Measurements from ENCODE around the gene MELK. TPM values are rescaled to one million over a fixed set of nuclear protein-coding genes. Genes with fewer than 3 reads are reported as not detected.

The MELK gene
- total and polyA plus RNA-seq, 2 experiments from 2014 or later = 11.0 to 12.5 TPM

GRCh38 chr9:36659500-36659899 lies 86.8 kb downstream of the MELK start:
- Histone ChIP-seq H4K20me1 (ENCODE audit: insufficient read depth, poor library complexity, severe bottlenecking) (no peaks in the 10 kb centered on the region), H3K27me3 (no peaks in the 10 kb centered on the region), H3K36me3 (replicated peaks; ENCODE audit: insufficient read depth, low read depth) (no peaks in the 10 kb centered on the region), H2AFZ (no peak overlapping the region), H3K4me2 (no peak overlapping the region), H3K9me2 (replicated peaks; ENCODE audit: insufficient read depth) (no peaks in the 10 kb centered on the region), H3K4me1 (ENCODE audit: insufficient read depth) (no peaks in the 10 kb centered on the region), H3K79me2 (no peaks in the 10 kb centered on the region), H3K27ac (no peak overlapping the region), H3K4me3 (no peak overlapping the region), H3K9me3 (ENCODE audit: low read depth) (no peaks in the 10 kb centered on the region)
- no peak for DNase-seq (ENCODE audit: low spot score)
- TF ChIP-seq EZH2phosphoT487 (IDR thresholded peaks at IDR 0.05; ENCODE audit: low read depth, severe bottlenecking, unreplicated experiment) (no peak), CTCF (IDR thresholded peaks at IDR 0.05; ENCODE audit: poor library complexity) (no peak), EZH2 (IDR thresholded peaks at IDR 0.05; ENCODE audit: borderline replicate concordance) (no peak)
- WGBS (ENCODE audit: low lambda C conversion rate, missing lambda C conversion rate) = 94% methylated on average over 6 of the region's 6 CpGs

- Histone ChIP-seq H3K79me2 (no peaks in the 10 kb centered on the region), H4K20me1 (ENCODE audit: insufficient read depth, poor library complexity, severe bottlenecking) (no peaks in the 10 kb centered on the region), H3K9me3 (ENCODE audit: low read depth) (no peaks in the 10 kb centered on the region), H3K9me2 (replicated peaks; ENCODE audit: insufficient read depth) (no peaks in the 10 kb centered on the region), H2AFZ (no peak overlapping the region), H3K27ac (no peak overlapping the region), H3K4me3 (no peak overlapping the region), H3K27me3 (no peaks in the 10 kb centered on the region), H3K4me1 (ENCODE audit: insufficient read depth) (no peaks in the 10 kb centered on the region), H3K4me2 (no peak overlapping the region), H3K36me3 (replicated peaks; ENCODE audit: insufficient read depth, low read depth) (no peaks in the 10 kb centered on the region)
- no peak for TF ChIP-seq EZH2phosphoT487 (IDR thresholded peaks at IDR 0.05; ENCODE audit: low read depth, severe bottlenecking, unreplicated experiment)
- 88% methylated on average over 1 of the region's 1 CpG for WGBS (ENCODE audit: low lambda C conversion rate, missing lambda C conversion rate)
- no peak for DNase-seq (ENCODE audit: low spot score)
These were observed 92.1 kb downstream of the MELK start for GRCh38 chr9:36664806-36665205.

- no peak overlapping the region for H3K4me2 ChIP-seq
- WGBS (ENCODE audit: low lambda C conversion rate, missing lambda C conversion rate) = 78% methylated on average over 2 of the region's 2 CpGs
- no peak overlapping the region for H3K27ac ChIP-seq
- H3K4me3 ChIP-seq = no peak overlapping the region
- no peaks in the 10 kb centered on the region for H3K36me3 ChIP-seq (replicated peaks; ENCODE audit: insufficient read depth, low read depth)
- H3K9me3 ChIP-seq (ENCODE audit: low read depth) = no peaks in the 10 kb centered on the region
- H2AFZ ChIP-seq = no peak overlapping the region
- no peaks in the 10 kb centered on the region for H3K79me2 ChIP-seq
- H3K27me3 ChIP-seq = no peaks in the 10 kb centered on the region
- H3K9me2 ChIP-seq (replicated peaks; ENCODE audit: insufficient read depth) = no peaks in the 10 kb centered on the region
- TF ChIP-seq EZH2phosphoT487 (IDR thresholded peaks at IDR 0.05; ENCODE audit: low read depth, severe bottlenecking, unreplicated experiment) (no peak), EZH2 (IDR thresholded peaks at IDR 0.05; ENCODE audit: borderline replicate concordance) (no peak), CTCF (IDR thresholded peaks at IDR 0.05; ENCODE audit: poor library complexity) (no peak)
- no peaks in the 10 kb centered on the region for H4K20me1 ChIP-seq (ENCODE audit: insufficient read depth, poor library complexity, severe bottlenecking)
- no peak for DNase-seq (ENCODE audit: low spot score)
- H3K4me1 ChIP-seq (ENCODE audit: insufficient read depth) = no peaks in the 10 kb centered on the region
These were observed 92.7 kb downstream of the MELK start for GRCh38 chr9:36665387-36665786.

- Histone ChIP-seq H4K20me1 (ENCODE audit: insufficient read depth, poor library complexity, severe bottlenecking) (no peaks in the 10 kb centered on the region), H3K36me3 (replicated peaks; ENCODE audit: insufficient read depth, low read depth) (no peaks in the 10 kb centered on the region), H3K9me3 (ENCODE audit: low read depth) (no peaks in the 10 kb centered on the region), H3K4me3 (no peak overlapping the region), H3K27ac (no peak overlapping the region), H3K27me3 (no peaks in the 10 kb centered on the region), H3K4me2 (no peak overlapping the region), H3K79me2 (no peaks in the 10 kb centered on the region), H3K9me2 (replicated peaks; ENCODE audit: insufficient read depth) (no peaks in the 10 kb centered on the region), H3K4me1 (ENCODE audit: insufficient read depth) (no peaks in the 10 kb centered on the region), H2AFZ (no peak overlapping the region)
- no peak for TF ChIP-seq EZH2 (IDR thresholded peaks at IDR 0.05; ENCODE audit: borderline replicate concordance)
- TF ChIP-seq EZH2phosphoT487 (IDR thresholded peaks at IDR 0.05; ENCODE audit: low read depth, severe bottlenecking, unreplicated experiment) = no peak
- no peak for TF ChIP-seq CTCF (IDR thresholded peaks at IDR 0.05; ENCODE audit: poor library complexity)
- no peak for DNase-seq (ENCODE audit: low spot score)
- WGBS (ENCODE audit: low lambda C conversion rate, missing lambda C conversion rate) = 92% methylated on average over 3 of the region's 3 CpGs
These were observed 93.3 kb downstream of the MELK start for GRCh38 chr9:36665921-36666431.

Data from hepatocyte (in vitro differentiated cells).